H9 (cell line): ENCODE data around the gene PRR16. TPM values are rescaled to one million over a fixed set of nuclear protein-coding genes. Genes with fewer than 3 reads are reported as not detected.

Source experiments
- DNase-seq: peaks from one replicate; pipeline ENCODE4 v3.0.0-alpha.2; 2017
- H2AFZ ChIP-seq: one replicate; pipeline ENCODE4 v1.6.1; 2013; ENCODE audit warnings: mild to moderate bottlenecking, low read length, control low read depth, moderate library complexity
- H2AK5ac ChIP-seq: 2 replicates; pipeline ENCODE4 v1.6.1; 2013; ENCODE audit warnings: low read length, control low read depth, mixed read lengths; ENCODE audit not compliant: insufficient read length
- H2BK120ac ChIP-seq: one replicate; pipeline ENCODE4 v1.6.1; 2013; ENCODE audit warnings: low read depth, mild to moderate bottlenecking, low read length, control low read depth, inconsistent platforms; ENCODE audit not compliant: poor library complexity, severe bottlenecking
- H2BK12ac ChIP-seq: 2 replicates; pipeline ENCODE4 v1.6.1; 2013; ENCODE audit warnings: low read length, control low read depth, mixed read lengths, low read depth; ENCODE audit not compliant: insufficient read length
- H2BK15ac ChIP-seq: 2 replicates; pipeline ENCODE4 v1.6.1; 2013; ENCODE audit warnings: low read depth, low read length, control low read depth
- H2BK20ac ChIP-seq: one replicate; pipeline ENCODE4 v1.6.1; 2013; ENCODE audit warnings: low read depth, mild to moderate bottlenecking, low read length, control low read depth, inconsistent platforms; ENCODE audit not compliant: poor library complexity, severe bottlenecking
- H2BK5ac ChIP-seq: 2 replicates; pipeline ENCODE4 v1.6.1; 2013; ENCODE audit warnings: low read length, control low read depth, mixed read lengths; ENCODE audit not compliant: insufficient read length
- H3K14ac ChIP-seq: 2 replicates; pipeline ENCODE4 v1.6.1; 2013; ENCODE audit warnings: low read length, control low read depth; ENCODE audit not compliant: insufficient read depth
- H3K18ac ChIP-seq: 2 replicates; pipeline ENCODE4 v1.6.1; 2013; ENCODE audit warnings: low read depth, mild to moderate bottlenecking, mixed read lengths, low read length, control low read depth; ENCODE audit not compliant: insufficient read length
- H3K23ac ChIP-seq: 2 replicates; pipeline ENCODE4 v1.6.1; 2013; ENCODE audit warnings: low read length, control low read depth, mixed read lengths, low read depth; ENCODE audit not compliant: insufficient read length
- H3K23me2 ChIP-seq: 2 replicates; pipeline ENCODE4 v1.6.1; 2013; ENCODE audit warnings: low read depth, mild to moderate bottlenecking, mixed read lengths, low read length, control low read depth; ENCODE audit not compliant: insufficient read length, poor library complexity, severe bottlenecking
- H3K27ac ChIP-seq: 2 replicates; pipeline ENCODE4 v1.5.1; 2013; ENCODE audit warnings: low read length, control low read depth, mixed read lengths, low read depth; ENCODE audit not compliant: insufficient read length
- H3K27me3 ChIP-seq: 2 replicates; pipeline ENCODE4 v1.6.1; 2013; ENCODE audit warnings: low read length, control low read depth, inconsistent platforms; ENCODE audit not compliant: insufficient read depth
- H3K4ac ChIP-seq: 2 replicates; pipeline ENCODE4 v1.6.1; 2013; ENCODE audit warnings: low read depth, mild to moderate bottlenecking, control low read depth, inconsistent platforms, low read length, moderate library complexity
- H3K4me1 ChIP-seq: 2 replicates; pipeline ENCODE4 v1.6.1; 2013; ENCODE audit warnings: low read length, control low read depth, inconsistent platforms; ENCODE audit not compliant: insufficient read depth
- H3K4me2 ChIP-seq: 2 replicates; pipeline ENCODE4 v1.6.1; 2013; ENCODE audit warnings: low read length, control low read depth, mixed read lengths; ENCODE audit not compliant: insufficient read length, insufficient read depth
- H3K56ac ChIP-seq: 2 replicates; pipeline ENCODE4 v1.6.1; 2013; ENCODE audit warnings: low read depth, mild to moderate bottlenecking, mixed read lengths, low read length, control low read depth; ENCODE audit not compliant: insufficient read length
- H3K79me1 ChIP-seq: 2 replicates; pipeline ENCODE4 v1.6.1; 2013; ENCODE audit warnings: low read depth, mild to moderate bottlenecking, moderate library complexity, low read length, control low read depth, inconsistent platforms; ENCODE audit not compliant: insufficient read depth, poor library complexity, severe bottlenecking
- H3K79me2 ChIP-seq: 2 replicates; pipeline ENCODE4 v1.6.1; 2013; ENCODE audit warnings: low read length, control low read depth, inconsistent platforms; ENCODE audit not compliant: insufficient read depth
- H3K9ac ChIP-seq: 2 replicates; pipeline ENCODE4 v1.6.1; 2013; ENCODE audit warnings: low read length, control low read depth, mixed read lengths; ENCODE audit not compliant: insufficient read length; ENCODE audit errors: extremely low read depth
- H3K9me3 ChIP-seq: one replicate; pipeline ENCODE4 v1.6.1; 2013; ENCODE audit warnings: low read depth, low read length, inconsistent platforms; ENCODE audit not compliant: control insufficient read depth
- H3T11ph ChIP-seq: one replicate; pipeline ENCODE4 v1.6.1; 2013; ENCODE audit warnings: mild to moderate bottlenecking, low read length, control low read depth, inconsistent platforms
- H4K20me1 ChIP-seq: one replicate; pipeline ENCODE4 v1.6.1; 2013; ENCODE audit not compliant: control insufficient read depth, insufficient read length, insufficient read depth
- H4K5ac ChIP-seq: 2 replicates; pipeline ENCODE4 v1.6.1; 2013; ENCODE audit warnings: low read depth, mild to moderate bottlenecking, mixed read lengths, low read length, control low read depth; ENCODE audit not compliant: insufficient read length
- H4K8ac ChIP-seq: replicated peaks from 2 replicates; pipeline ENCODE4 v1.6.1; 2013; ENCODE audit warnings: low read length, control low read depth, mixed read lengths, low read depth; ENCODE audit not compliant: insufficient read length
- H4K91ac ChIP-seq: 2 replicates; pipeline ENCODE4 v1.6.1; 2013; ENCODE audit warnings: low read depth, mild to moderate bottlenecking, moderate library complexity, mixed read lengths, low read length, control low read depth; ENCODE audit not compliant: insufficient read length
- H3K27ac Mint-ChIP-seq, 3 experiments: 2 replicates in 2 of 3; 3 replicates in 1 of 3; pipeline ENCODE4 v1.8.0; 2020 to 2021; ENCODE audit warnings: mixed read lengths in 3 of 3, mild to moderate bottlenecking in 1 of 3, moderate library complexity in 1 of 3
- H3K27me3 Mint-ChIP-seq: 2 replicates; pipeline ENCODE4 v1.8.0; 2021; ENCODE audit warnings: low read depth, mild to moderate bottlenecking, moderate library complexity, mixed read lengths
- H3K36me3 Mint-ChIP-seq, 3 experiments: 2 replicates in 2 of 3; 3 replicates in 1 of 3; pipeline ENCODE4 v1.8.0; 2020 to 2021; ENCODE audit warnings: low read depth in 3 of 3, mixed read lengths in 3 of 3; ENCODE audit not compliant: insufficient read depth in 1 of 3
- H3K4me1 Mint-ChIP-seq, 2 experiments: 2 replicates each; pipeline ENCODE4 v1.8.0; 2020; ENCODE audit warnings: mixed read lengths in 2 of 2
- H3K4me3 Mint-ChIP-seq, 2 experiments: 2 replicates in 1 of 2; 3 replicates in 1 of 2; pipeline ENCODE4 v1.8.0; 2020 to 2021; ENCODE audit warnings: mild to moderate bottlenecking in 2 of 2, mixed read lengths in 2 of 2, moderate library complexity in 1 of 2
- H3K9me3 Mint-ChIP-seq, 2 experiments: 2 replicates in 1 of 2; 3 replicates in 1 of 2; pipeline ENCODE4 v1.8.0; 2020; ENCODE audit warnings: mild to moderate bottlenecking in 2 of 2, mixed read lengths in 2 of 2, moderate library complexity in 1 of 2
- WGBS: extraction: QIAGEN DNeasy Blood & Tissue Kit; methylation state at CpG from one replicate; pipeline ENCODE4 v1.1.7; 2013; ENCODE audit warnings: missing lambda C conversion rate, low lambda C conversion rate, mixed read lengths; ENCODE audit not compliant: insufficient read length; ENCODE audit errors: extremely low coverage; 5-methylcytosine and 5-hydroxymethylcytosine counted together
- total RNA-seq: library from RNA; stranded (reverse); gene quantifications from 2 replicates; pipeline ENCODE4 v1.2.1, GENCODE V29; 2021
- TF ChIP-seq, protein P1 (sequence below): fragments of 200-600 bp; sonication (generic); conservative IDR thresholded peaks from 3 replicates; pipeline ENCODE4 v1.8.0; 2021; ENCODE audit warnings: antibody characterized with exemption, mild to moderate bottlenecking

PRR16 gene
- total RNA-seq, 1 experiment from 2014 or later = 0.13 TPM

- TF ChIP-seq, protein P1, sequence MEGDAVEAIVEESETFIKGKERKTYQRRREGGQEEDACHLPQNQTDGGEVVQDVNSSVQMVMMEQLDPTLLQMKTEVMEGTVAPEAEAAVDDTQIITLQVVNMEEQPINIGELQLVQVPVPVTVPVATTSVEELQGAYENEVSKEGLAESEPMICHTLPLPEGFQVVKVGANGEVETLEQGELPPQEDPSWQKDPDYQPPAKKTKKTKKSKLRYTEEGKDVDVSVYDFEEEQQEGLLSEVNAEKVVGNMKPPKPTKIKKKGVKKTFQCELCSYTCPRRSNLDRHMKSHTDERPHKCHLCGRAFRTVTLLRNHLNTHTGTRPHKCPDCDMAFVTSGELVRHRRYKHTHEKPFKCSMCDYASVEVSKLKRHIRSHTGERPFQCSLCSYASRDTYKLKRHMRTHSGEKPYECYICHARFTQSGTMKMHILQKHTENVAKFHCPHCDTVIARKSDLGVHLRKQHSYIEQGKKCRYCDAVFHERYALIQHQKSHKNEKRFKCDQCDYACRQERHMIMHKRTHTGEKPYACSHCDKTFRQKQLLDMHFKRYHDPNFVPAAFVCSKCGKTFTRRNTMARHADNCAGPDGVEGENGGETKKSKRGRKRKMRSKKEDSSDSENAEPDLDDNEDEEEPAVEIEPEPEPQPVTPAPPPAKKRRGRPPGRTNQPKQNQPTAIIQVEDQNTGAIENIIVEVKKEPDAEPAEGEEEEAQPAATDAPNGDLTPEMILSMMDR = no peak
- Histone ChIP-seq H2BK5ac (no peak overlapping the region), H3K4me2 (no peak overlapping the region), H2AK5ac (no peak overlapping the region), H3K9ac (no peak overlapping the region), H3K56ac (no peak overlapping the region), H4K20me1 (no peaks in the 10 kb centered on the region), H3K14ac (no peak overlapping the region), H3K4ac (no peak overlapping the region), H3K23ac (no peak overlapping the region), H2BK120ac (no peak overlapping the region), H4K5ac (no peak overlapping the region), H3K4me1 (no peaks in the 10 kb centered on the region), H2BK12ac (no peak overlapping the region), H2BK15ac (no peak overlapping the region), H3K27me3 (no peaks in the 10 kb centered on the region), H3T11ph (no peak overlapping the region), H4K8ac (no peak overlapping the region), H3K27ac (no peak overlapping the region), H2BK20ac (no peak overlapping the region), H3K79me2 (no peaks in the 10 kb centered on the region), H3K23me2 (no peaks in the 10 kb centered on the region), H3K18ac (no peak overlapping the region), H3K9me3 (no peaks in the 10 kb centered on the region), H4K91ac (no peak overlapping the region), H3K79me1 (no peaks in the 10 kb centered on the region), H2AFZ (no peak overlapping the region)
- H3K27ac Mint-ChIP-seq = no peak overlapping the region; a peak in 1 of 7 replicates
- no peaks in the 10 kb centered on the region for H3K9me3 Mint-ChIP-seq
- H3K36me3 Mint-ChIP-seq = no peaks in the 10 kb centered on the region
- no peak overlapping the region for H3K4me3 Mint-ChIP-seq
- no peak for DNase-seq
- WGBS = no CpG with 5 or more reads among the region's 1 CpG
- H3K27me3 Mint-ChIP-seq = no peaks in the 10 kb centered on the region
- H3K4me1 Mint-ChIP-seq = no peaks in the 10 kb centered on the region; a peak in 2 of 4 replicates
Measured at GRCh38 chr5:120567066-120567465, 103.0 kb downstream of the PRR16 start.
